H9 (cell line): ENCODE results near the gene SH3RF3. TPM values are rescaled to one million over a fixed set of nuclear protein-coding genes. Genes with fewer than 3 reads are reported as not detected.

Experiments
- DNase-seq: peaks from one replicate; pipeline ENCODE4 v3.0.0-alpha.2; 2017
- H2AFZ ChIP-seq: one replicate; pipeline ENCODE4 v1.6.1; 2013; ENCODE audit warnings: mild to moderate bottlenecking, low read length, control low read depth, moderate library complexity
- H2AK5ac ChIP-seq: 2 replicates; pipeline ENCODE4 v1.6.1; 2013; ENCODE audit warnings: low read length, control low read depth, mixed read lengths; ENCODE audit not compliant: insufficient read length
- H2BK120ac ChIP-seq: one replicate; pipeline ENCODE4 v1.6.1; 2013; ENCODE audit warnings: low read depth, mild to moderate bottlenecking, low read length, control low read depth, inconsistent platforms; ENCODE audit not compliant: poor library complexity, severe bottlenecking
- H2BK12ac ChIP-seq: 2 replicates; pipeline ENCODE4 v1.6.1; 2013; ENCODE audit warnings: low read length, control low read depth, mixed read lengths, low read depth; ENCODE audit not compliant: insufficient read length
- H2BK15ac ChIP-seq: 2 replicates; pipeline ENCODE4 v1.6.1; 2013; ENCODE audit warnings: low read depth, low read length, control low read depth
- H2BK20ac ChIP-seq: one replicate; pipeline ENCODE4 v1.6.1; 2013; ENCODE audit warnings: low read depth, mild to moderate bottlenecking, low read length, control low read depth, inconsistent platforms; ENCODE audit not compliant: poor library complexity, severe bottlenecking
- H2BK5ac ChIP-seq: 2 replicates; pipeline ENCODE4 v1.6.1; 2013; ENCODE audit warnings: low read length, control low read depth, mixed read lengths; ENCODE audit not compliant: insufficient read length
- H3K14ac ChIP-seq: 2 replicates; pipeline ENCODE4 v1.6.1; 2013; ENCODE audit warnings: low read length, control low read depth; ENCODE audit not compliant: insufficient read depth
- H3K18ac ChIP-seq: 2 replicates; pipeline ENCODE4 v1.6.1; 2013; ENCODE audit warnings: low read depth, mild to moderate bottlenecking, mixed read lengths, low read length, control low read depth; ENCODE audit not compliant: insufficient read length
- H3K23ac ChIP-seq: 2 replicates; pipeline ENCODE4 v1.6.1; 2013; ENCODE audit warnings: low read length, control low read depth, mixed read lengths, low read depth; ENCODE audit not compliant: insufficient read length
- H3K23me2 ChIP-seq: 2 replicates; pipeline ENCODE4 v1.6.1; 2013; ENCODE audit warnings: low read depth, mild to moderate bottlenecking, mixed read lengths, low read length, control low read depth; ENCODE audit not compliant: insufficient read length, poor library complexity, severe bottlenecking
- H3K27ac ChIP-seq: 2 replicates; pipeline ENCODE4 v1.5.1; 2013; ENCODE audit warnings: low read length, control low read depth, mixed read lengths, low read depth; ENCODE audit not compliant: insufficient read length
- H3K27me3 ChIP-seq: 2 replicates; pipeline ENCODE4 v1.6.1; 2013; ENCODE audit warnings: low read length, control low read depth, inconsistent platforms; ENCODE audit not compliant: insufficient read depth
- H3K4ac ChIP-seq: 2 replicates; pipeline ENCODE4 v1.6.1; 2013; ENCODE audit warnings: low read depth, mild to moderate bottlenecking, control low read depth, inconsistent platforms, low read length, moderate library complexity
- H3K4me1 ChIP-seq: 2 replicates; pipeline ENCODE4 v1.6.1; 2013; ENCODE audit warnings: low read length, control low read depth, inconsistent platforms; ENCODE audit not compliant: insufficient read depth
- H3K4me2 ChIP-seq: 2 replicates; pipeline ENCODE4 v1.6.1; 2013; ENCODE audit warnings: low read length, control low read depth, mixed read lengths; ENCODE audit not compliant: insufficient read length, insufficient read depth
- H3K56ac ChIP-seq: 2 replicates; pipeline ENCODE4 v1.6.1; 2013; ENCODE audit warnings: low read depth, mild to moderate bottlenecking, mixed read lengths, low read length, control low read depth; ENCODE audit not compliant: insufficient read length
- H3K79me1 ChIP-seq: 2 replicates; pipeline ENCODE4 v1.6.1; 2013; ENCODE audit warnings: low read depth, mild to moderate bottlenecking, moderate library complexity, low read length, control low read depth, inconsistent platforms; ENCODE audit not compliant: insufficient read depth, poor library complexity, severe bottlenecking
- H3K79me2 ChIP-seq: 2 replicates; pipeline ENCODE4 v1.6.1; 2013; ENCODE audit warnings: low read length, control low read depth, inconsistent platforms; ENCODE audit not compliant: insufficient read depth
- H3K9ac ChIP-seq: 2 replicates; pipeline ENCODE4 v1.6.1; 2013; ENCODE audit warnings: low read length, control low read depth, mixed read lengths; ENCODE audit not compliant: insufficient read length; ENCODE audit errors: extremely low read depth
- H3K9me3 ChIP-seq: one replicate; pipeline ENCODE4 v1.6.1; 2013; ENCODE audit warnings: low read depth, low read length, inconsistent platforms; ENCODE audit not compliant: control insufficient read depth
- H3T11ph ChIP-seq: one replicate; pipeline ENCODE4 v1.6.1; 2013; ENCODE audit warnings: mild to moderate bottlenecking, low read length, control low read depth, inconsistent platforms
- H4K20me1 ChIP-seq: one replicate; pipeline ENCODE4 v1.6.1; 2013; ENCODE audit not compliant: control insufficient read depth, insufficient read length, insufficient read depth
- H4K5ac ChIP-seq: 2 replicates; pipeline ENCODE4 v1.6.1; 2013; ENCODE audit warnings: low read depth, mild to moderate bottlenecking, mixed read lengths, low read length, control low read depth; ENCODE audit not compliant: insufficient read length
- H4K8ac ChIP-seq: replicated peaks from 2 replicates; pipeline ENCODE4 v1.6.1; 2013; ENCODE audit warnings: low read length, control low read depth, mixed read lengths, low read depth; ENCODE audit not compliant: insufficient read length
- H4K91ac ChIP-seq: 2 replicates; pipeline ENCODE4 v1.6.1; 2013; ENCODE audit warnings: low read depth, mild to moderate bottlenecking, moderate library complexity, mixed read lengths, low read length, control low read depth; ENCODE audit not compliant: insufficient read length
- H3K27ac Mint-ChIP-seq, 3 experiments: 2 replicates in 2 of 3; 3 replicates in 1 of 3; pipeline ENCODE4 v1.8.0; 2020 to 2021; ENCODE audit warnings: mixed read lengths in 3 of 3, mild to moderate bottlenecking in 1 of 3, moderate library complexity in 1 of 3
- H3K27me3 Mint-ChIP-seq: 2 replicates; pipeline ENCODE4 v1.8.0; 2021; ENCODE audit warnings: low read depth, mild to moderate bottlenecking, moderate library complexity, mixed read lengths
- H3K36me3 Mint-ChIP-seq, 3 experiments: 2 replicates in 2 of 3; 3 replicates in 1 of 3; pipeline ENCODE4 v1.8.0; 2020 to 2021; ENCODE audit warnings: low read depth in 3 of 3, mixed read lengths in 3 of 3; ENCODE audit not compliant: insufficient read depth in 1 of 3
- H3K4me1 Mint-ChIP-seq, 2 experiments: 2 replicates each; pipeline ENCODE4 v1.8.0; 2020; ENCODE audit warnings: mixed read lengths in 2 of 2
- H3K4me3 Mint-ChIP-seq, 2 experiments: 2 replicates in 1 of 2; 3 replicates in 1 of 2; pipeline ENCODE4 v1.8.0; 2020 to 2021; ENCODE audit warnings: mild to moderate bottlenecking in 2 of 2, mixed read lengths in 2 of 2, moderate library complexity in 1 of 2
- H3K9me3 Mint-ChIP-seq, 2 experiments: 2 replicates in 1 of 2; 3 replicates in 1 of 2; pipeline ENCODE4 v1.8.0; 2020; ENCODE audit warnings: mild to moderate bottlenecking in 2 of 2, mixed read lengths in 2 of 2, moderate library complexity in 1 of 2
- CTCF ChIP-seq: fragments of 200-600 bp; sonication (generic); conservative IDR thresholded peaks from 3 replicates; pipeline ENCODE4 v1.8.0; 2021; ENCODE audit warnings: antibody characterized with exemption, mild to moderate bottlenecking
- WGBS: extraction: QIAGEN DNeasy Blood & Tissue Kit; methylation state at CpG from one replicate; pipeline ENCODE4 v1.1.7; 2013; ENCODE audit warnings: missing lambda C conversion rate, low lambda C conversion rate, mixed read lengths; ENCODE audit not compliant: insufficient read length; ENCODE audit errors: extremely low coverage; 5-methylcytosine and 5-hydroxymethylcytosine counted together
- total RNA-seq: library from RNA; stranded (reverse); gene quantifications from 2 replicates; pipeline ENCODE4 v1.2.1, GENCODE V29; 2021

The SH3RF3 gene
- total RNA-seq, 1 experiment from 2014 or later = 0.46 TPM

GRCh38 chr2:109530712-109531111 is 401.7 kb downstream of the SH3RF3 start:
- Histone ChIP-seq H3K27me3 (no peaks in the 10 kb centered on the region), H2AK5ac (no peak overlapping the region), H3K23me2 (no peaks in the 10 kb centered on the region), H3K27ac (no peak overlapping the region), H2BK12ac (no peak overlapping the region), H3K4ac (no peak overlapping the region), H3K9me3 (no peaks in the 10 kb centered on the region), H3K56ac (no peak overlapping the region), H3K79me2 (no peaks in the 10 kb centered on the region), H2AFZ (no peak overlapping the region), H2BK5ac (no peak overlapping the region), H4K8ac (no peak overlapping the region), H3K23ac (no peak overlapping the region), H3K4me2 (no peak overlapping the region), H4K91ac (no peak overlapping the region), H3K4me1 (no peaks in the 10 kb centered on the region), H4K20me1 (no peaks in the 10 kb centered on the region), H3K18ac (no peak overlapping the region), H4K5ac (no peak overlapping the region), H2BK120ac (no peak overlapping the region), H3K79me1 (no peaks in the 10 kb centered on the region), H2BK20ac (no peak overlapping the region), H3K14ac (no peak overlapping the region), H2BK15ac (no peak overlapping the region), H3T11ph (no peak overlapping the region), H3K9ac (no peak overlapping the region)
- H3K27me3 Mint-ChIP-seq = no peaks in the 10 kb centered on the region; the same call in 1 of the 2 replicates
- TF ChIP-seq CTCF = no peak
- H3K27ac Mint-ChIP-seq = no peak overlapping the region
- peaks cover 3 to 5% of the 10 kb centered on the region in 2 experiments for H3K9me3 Mint-ChIP-seq
- no CpG with 5 or more reads among the region's 6 CpGs for WGBS
- no peak overlapping the region for H3K4me3 Mint-ChIP-seq
- no peak for DNase-seq
- peaks cover 0 to 3% (median 2%) of the 10 kb centered on the region in 3 experiments; a peak in 3 of 7 replicates for H3K36me3 Mint-ChIP-seq
- H3K4me1 Mint-ChIP-seq = peaks cover 2 to 7% of the 10 kb centered on the region in 2 experiments; a peak in 3 of 4 replicates
